ENCODE measurements around the gene RPL29.

The RPL29 gene

GRCh38 chr3:51966016-51966415, 29.7 kb downstream of the RPL29 start:
- in situ Hi-C loops (cut with MboI; ENCODE audit: low sequenced_read_pairs): no loop called here

- in situ Hi-C loops (cut with MboI; ENCODE audit: low sequenced_read_pairs): no loop called here
Observed at GRCh38 chr3:51964521-51964920, 31.2 kb downstream of the RPL29 start.

DNA sequence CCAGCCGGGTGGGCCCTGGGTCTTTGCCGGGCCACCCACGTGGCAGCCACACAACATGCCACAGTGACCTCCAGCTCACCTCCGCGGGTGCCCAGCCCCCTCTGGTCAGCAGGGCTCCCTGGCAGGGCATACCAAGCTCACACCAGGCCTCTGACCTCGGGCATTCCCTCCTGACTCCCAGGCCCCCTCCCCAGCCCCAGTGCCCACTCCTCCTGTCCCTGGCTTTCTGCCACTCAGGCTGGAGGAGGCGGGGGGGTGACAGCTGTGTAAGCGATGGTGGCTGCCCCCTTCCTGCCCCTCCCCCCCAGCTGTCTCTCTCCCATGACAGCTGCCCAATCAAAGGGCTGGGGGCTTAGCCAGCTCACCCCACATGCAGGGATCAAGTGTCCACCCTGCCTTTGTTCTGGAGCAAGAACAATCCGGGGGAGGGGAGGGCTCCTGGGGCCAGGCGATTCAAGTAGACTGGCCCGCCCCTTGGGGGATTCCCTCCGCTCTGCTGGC, 31.7 kb downstream of the RPL29 start:
- in situ Hi-C loops (cut with MboI; ENCODE audit: low sequenced_read_pairs): no loop called here

GRCh38 chr3:51962854-51963530, 32.7 kb downstream of the RPL29 start:
- in situ Hi-C loops (cut with MboI; ENCODE audit: low sequenced_read_pairs): no loop called here

GRCh38 chr3:51961602-51962569, 33.8 kb downstream of the RPL29 start:
- in situ Hi-C loops (cut with MboI; ENCODE audit: low sequenced_read_pairs): no loop called here

DNA sequence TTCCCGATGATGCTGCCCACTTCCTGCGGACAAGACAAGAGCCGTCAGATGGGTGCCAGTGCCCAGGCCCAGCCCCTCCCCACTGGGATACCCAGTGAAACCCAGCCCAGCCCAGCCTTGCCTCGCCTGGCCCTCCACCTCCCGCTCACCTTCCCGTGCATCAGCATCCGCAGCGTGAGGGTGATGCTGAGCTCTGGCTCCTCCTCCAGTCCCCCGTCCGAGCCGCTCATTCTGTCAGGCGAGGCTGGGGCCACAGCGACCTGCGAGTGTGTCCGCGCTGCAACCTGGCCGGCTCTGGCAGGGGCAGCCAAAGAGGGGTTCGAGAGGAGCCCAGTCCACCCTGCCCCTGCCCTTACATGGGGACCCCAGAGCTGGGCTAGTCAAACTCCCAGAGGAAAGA, 34.7 kb downstream of the RPL29 start:
- in situ Hi-C loops (cut with MboI; ENCODE audit: low sequenced_read_pairs): no loop called here

- in situ Hi-C loops (cut with MboI; ENCODE audit: low sequenced_read_pairs): no loop called here
Observed at GRCh38 chr3:51960386-51960785, 35.3 kb downstream of the RPL29 start.

GRCh38 chr3:51959651-51960050, 36.0 kb downstream of the RPL29 start:
- in situ Hi-C loops (cut with MboI; ENCODE audit: low sequenced_read_pairs): no loop called here

GRCh38 chr3:51958603-51959521, 36.8 kb downstream of the RPL29 start:
- in situ Hi-C loops (cut with MboI; ENCODE audit: low sequenced_read_pairs): no loop called here

GRCh38 chr3:51957520-51958205, 38.0 kb downstream of the RPL29 start:
- in situ Hi-C loops (cut with MboI; ENCODE audit: low sequenced_read_pairs): no loop called here

- in situ Hi-C loops (cut with MboI; ENCODE audit: low sequenced_read_pairs): no loop called here
Observed at GRCh38 chr3:51955893-51956770, 39.6 kb downstream of the RPL29 start.

- in situ Hi-C loops (cut with MboI; ENCODE audit: low sequenced_read_pairs): no loop called here
Observed at GRCh38 chr3:51955175-51955892, 40.4 kb downstream of the RPL29 start, which contains the start of gene GPR62. GPR62 (plus strand) TSS chr3:51955381; CDS start chr3:51955653, 272 bp downstream.

GRCh38 chr3:51954713-51955112, 41.0 kb downstream of the RPL29 start:
- in situ Hi-C loops (cut with MboI; ENCODE audit: low sequenced_read_pairs): no loop called here

DNA sequence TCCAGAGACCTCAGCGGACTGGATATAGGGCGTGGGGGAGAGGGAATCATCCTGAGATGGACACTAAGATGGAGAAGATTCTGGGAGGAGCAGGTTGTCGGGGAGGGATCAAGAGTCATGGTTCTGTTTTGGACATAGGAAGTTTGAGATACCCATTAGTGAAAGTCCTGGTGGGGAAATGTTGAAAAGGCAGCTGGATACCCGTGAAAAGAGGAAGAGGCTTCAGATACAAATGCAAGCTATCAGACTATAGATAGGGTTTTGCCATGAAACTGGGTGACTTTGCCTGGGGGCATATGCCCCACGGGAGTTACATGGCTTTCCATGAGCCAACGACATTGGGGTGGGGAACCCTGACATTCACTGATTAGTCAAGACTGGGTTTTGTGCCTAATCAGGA, 41.6 kb downstream of the RPL29 start:
- in situ Hi-C loops (cut with MboI; ENCODE audit: low sequenced_read_pairs): no loop called here

DNA sequence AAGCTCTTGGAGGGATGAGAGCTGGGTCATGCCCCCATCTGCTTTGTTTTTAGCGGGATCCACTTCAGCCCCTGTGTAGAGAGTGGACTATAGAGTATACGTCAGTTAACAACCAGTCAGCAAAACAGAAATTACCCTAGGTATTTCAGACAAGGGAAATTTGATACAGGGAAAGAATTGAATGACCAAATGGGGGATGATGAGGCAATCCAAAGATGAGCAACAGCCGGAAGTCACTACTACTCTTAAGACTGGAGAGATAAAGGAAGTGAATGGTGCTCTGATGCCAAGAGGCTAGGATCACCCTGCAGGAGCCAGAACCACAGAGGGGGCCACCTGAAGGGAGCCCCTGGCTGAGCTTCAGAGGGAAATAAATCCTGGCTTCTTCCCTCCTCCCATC, 42.2 kb downstream of the RPL29 start:
- in situ Hi-C loops (cut with MboI; ENCODE audit: low sequenced_read_pairs): no loop called here

DNA sequence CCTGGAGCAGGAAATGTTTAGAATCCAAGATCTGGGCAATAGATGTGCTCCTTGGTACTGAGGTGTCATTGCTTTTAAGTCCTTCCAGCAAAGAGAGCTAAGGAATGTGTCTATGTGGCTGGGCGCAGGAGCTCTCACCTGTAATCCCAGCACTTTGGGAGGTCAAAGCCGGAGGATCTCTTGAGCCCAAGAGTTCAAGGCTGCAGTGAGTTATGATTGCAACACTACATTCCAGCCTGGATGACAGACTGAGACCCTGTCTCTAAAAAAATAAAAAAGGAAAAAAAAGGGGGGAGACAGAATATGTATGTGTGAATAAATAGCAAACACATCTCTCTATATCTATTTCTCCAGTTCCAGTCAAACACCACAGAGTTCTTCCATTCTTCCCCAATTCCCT, 44.8 kb downstream of the RPL29 start:
- in situ Hi-C loops (cut with MboI; ENCODE audit: low sequenced_read_pairs): no loop called here

GRCh38 chr3:51949121-51949520, 46.6 kb downstream of the RPL29 start:
- in situ Hi-C loops (cut with MboI; ENCODE audit: low sequenced_read_pairs): no loop called here

DNA sequence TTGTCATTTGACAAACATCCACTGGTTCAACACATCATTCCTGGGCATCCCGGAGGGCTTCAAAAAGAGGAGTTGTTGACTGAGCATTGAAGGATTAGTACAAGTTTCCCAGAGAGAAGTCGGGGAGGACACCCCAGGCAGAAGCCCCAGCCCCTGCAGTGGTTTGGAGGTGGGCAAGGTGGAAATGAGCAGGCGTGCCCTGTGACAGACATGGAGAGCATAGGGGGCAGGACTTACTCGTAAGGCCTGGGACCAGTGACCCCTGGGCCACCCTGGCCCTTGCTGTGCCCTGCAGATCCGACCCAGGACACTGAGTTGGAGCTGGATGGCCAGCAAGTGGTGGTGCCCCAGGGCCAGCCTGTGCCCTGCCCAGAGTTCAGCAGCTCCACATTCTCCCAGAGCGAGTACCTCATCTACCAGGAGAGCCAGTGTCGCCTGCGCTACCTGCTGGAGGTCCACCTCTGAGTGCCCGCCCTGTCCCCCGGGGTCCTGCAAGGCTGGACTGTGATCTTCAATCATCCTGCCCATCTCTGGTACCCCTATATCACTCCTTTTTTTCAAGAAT, 47.6 kb downstream of the RPL29 start:
- in situ Hi-C loops (cut with MboI; ENCODE audit: low sequenced_read_pairs): no loop called here

All from hTERT RPE-1 (cell line).